Hematopoietic multipotent progenitor cell treated with erythropoietin and hydrocortisone succinate and interleukin-3 and kit ligand, for 15 days (in vitro differentiated cells): Measurements from ENCODE around the gene CAPZA1.

Experiments used
- DNase-seq: peaks from one replicate; pipeline ENCODE4 v3.0.0-alpha.2; 2015; ENCODE audit warnings: low spot score

CAPZA1 gene

DNA sequence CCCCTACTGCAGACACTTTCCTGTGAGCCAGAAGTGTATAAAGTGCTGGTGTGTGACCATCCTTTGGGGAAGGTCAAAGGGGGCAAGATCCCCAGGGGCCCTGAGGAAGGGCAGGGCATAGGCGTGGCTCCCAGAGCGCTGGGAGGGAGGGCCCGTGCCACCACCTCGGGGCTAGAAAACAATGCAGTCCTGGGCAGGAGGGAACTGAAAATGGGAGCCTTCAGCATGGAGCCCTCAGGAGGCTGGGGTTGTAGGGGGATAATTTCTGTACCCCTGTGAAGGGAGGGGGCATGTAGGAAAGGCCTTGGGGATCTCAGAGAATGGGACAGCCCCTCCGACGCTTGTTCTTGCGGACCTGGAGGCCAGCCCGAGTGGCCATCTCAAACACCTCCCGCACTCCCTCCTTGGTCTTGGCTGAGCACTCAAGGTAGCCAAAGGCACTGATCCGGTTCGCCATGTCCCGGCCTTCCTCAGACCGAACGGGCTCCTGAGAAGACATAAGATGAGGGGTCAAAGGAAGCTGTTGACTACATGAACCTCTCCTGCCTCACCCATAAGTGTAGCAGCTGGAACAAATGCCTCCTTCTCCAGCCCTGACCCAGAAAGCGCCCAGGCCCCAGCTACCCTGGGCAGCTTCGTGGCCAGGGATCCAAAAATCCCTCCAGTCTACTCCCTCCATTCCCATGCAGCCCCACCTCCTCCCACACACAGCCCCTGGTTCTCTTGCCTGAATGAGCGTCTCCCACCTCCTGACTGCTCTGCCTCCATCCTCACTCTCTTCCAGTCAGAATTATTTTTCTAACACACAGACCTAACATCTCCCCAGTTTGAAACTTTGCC, 81.8 kb downstream of the CAPZA1 start:
- no peak for DNase-seq

DNA sequence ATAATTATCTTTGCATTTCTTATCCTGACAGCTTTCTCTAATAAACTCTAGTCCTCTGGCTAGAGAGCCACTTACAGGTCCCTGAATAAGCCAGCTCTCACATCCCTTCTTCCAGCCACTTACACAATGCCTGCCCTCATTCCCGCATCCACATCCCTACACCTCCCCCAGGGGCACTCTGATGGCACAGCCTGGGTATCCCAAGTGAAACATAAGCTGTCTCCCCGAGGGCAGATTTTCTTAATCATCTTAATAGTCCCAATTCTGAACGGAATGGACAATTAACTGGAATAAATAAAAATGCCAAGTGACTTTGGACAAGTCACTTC, 82.4 kb downstream of the CAPZA1 start:
- no peak for DNase-seq

DNA sequence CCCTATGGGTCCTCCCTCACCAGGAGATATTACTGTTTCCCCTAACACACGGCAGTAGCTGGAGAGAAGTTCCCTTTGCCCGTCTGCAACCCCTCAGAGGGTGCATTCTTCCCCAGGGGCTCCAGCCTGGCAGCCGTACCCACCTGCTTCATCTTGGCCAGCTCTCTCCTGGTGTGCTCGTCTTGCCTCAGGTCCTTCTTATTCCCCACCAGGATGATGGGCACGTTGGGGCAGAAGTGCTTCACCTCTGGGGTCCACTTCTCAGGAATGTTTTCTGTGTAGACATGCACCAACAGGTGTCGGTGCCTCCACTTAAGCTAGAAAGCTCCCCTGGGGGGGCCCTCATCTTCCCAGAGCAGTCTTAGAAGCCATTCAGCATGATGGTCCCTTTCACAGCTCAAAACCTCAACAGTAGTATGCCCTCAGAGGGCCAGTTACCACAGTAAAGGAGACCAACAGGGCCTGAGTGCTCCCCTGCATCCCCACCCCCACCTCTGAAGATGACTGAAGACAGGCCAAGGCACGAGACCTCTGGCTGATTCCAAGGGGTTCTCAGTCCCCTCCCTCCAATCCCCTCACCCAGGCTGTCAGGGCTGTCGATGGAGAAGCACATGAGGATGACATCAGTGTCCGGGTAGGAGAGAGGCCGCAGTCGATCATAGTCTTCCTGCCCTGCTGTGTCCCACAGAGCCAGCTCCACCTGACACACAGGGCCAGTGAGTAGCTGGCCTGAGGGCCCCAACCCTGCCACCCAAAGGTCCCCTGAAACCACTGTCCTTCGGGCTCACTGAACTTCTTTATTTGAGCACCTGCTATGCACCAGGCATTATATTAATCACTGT, 83.0 kb downstream of the CAPZA1 start:
- DNase-seq: no peak

DNA sequence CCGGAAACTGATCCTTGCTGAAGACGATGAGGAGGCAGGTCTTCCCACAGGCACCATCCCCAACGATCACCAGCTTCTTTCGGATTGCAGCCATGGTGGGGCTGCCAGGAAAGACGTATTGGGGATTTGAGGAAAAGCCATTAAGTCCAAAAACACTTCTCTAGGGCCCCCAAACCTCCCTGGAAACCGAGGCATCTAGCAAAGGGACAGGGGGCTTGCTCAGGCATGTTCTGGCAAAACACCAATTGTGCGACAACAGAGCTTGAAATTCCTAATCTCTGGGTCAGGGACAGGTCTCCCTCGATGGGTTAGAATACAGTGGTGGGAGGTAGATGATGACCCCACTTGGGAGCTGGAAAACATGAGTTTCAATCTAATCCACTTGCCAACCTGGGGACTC, 84.1 kb downstream of the CAPZA1 start:
- no peak for DNase-seq

DNA sequence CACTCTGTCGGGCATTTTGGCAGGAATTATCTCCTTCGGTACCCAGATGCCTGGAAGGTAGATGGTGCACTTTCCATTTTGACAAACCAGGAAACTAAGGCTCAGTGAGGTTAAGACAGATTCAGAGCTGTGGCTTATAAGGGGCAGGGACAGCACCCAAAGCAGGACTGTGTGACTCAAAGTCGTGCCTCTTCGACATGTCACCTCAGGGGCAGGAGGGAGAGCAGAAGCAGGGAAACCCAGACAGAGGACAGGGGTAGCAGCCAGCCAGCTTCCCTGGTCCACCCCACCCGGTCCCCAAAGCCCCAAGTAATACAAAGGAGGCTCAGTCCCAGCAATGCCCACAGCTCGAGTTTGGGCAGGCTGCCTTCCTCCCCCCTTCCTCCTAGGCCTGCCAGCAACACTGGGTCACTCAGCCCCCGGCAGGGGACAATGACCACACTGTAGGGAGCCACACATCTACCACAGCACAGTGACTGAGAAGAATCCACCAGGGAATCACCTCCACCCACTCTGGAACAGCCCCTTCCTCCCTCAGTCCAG, 84.8 kb downstream of the CAPZA1 start:
- no peak for DNase-seq

DNA sequence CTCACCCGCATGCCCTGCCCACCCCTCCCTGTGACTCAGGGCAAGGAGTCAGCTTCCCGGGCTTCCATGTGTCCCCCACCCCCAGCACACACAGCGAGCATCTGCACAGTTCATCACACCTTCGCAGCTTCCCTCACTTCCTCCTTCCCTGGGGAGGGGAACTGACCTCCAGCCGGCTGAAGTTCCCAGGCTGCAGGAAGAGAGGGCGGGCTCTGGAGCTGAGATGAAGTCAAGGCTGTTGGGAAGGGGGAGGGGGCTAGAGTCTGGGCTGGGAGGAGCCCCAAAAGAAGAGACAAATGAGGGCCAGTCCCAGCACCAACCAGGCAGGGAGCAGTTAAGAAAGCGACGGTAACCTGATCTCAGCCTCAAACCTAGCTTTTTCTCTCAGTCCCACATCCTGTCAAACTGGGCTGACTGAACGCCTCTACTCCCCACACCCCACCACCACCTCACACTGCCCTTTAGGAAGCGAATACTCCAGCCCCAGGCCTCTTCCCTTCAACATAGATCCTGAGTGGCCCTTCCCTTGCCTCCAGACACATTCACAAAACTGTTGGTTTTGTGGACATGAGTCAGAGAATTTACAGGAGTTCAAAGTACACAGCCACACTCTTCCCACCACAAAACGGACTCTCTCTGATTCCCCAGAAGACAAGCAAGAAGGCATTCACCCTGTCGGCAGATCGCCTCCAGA, 85.4 kb downstream of the CAPZA1 start:
- DNase-seq: no peak

DNA sequence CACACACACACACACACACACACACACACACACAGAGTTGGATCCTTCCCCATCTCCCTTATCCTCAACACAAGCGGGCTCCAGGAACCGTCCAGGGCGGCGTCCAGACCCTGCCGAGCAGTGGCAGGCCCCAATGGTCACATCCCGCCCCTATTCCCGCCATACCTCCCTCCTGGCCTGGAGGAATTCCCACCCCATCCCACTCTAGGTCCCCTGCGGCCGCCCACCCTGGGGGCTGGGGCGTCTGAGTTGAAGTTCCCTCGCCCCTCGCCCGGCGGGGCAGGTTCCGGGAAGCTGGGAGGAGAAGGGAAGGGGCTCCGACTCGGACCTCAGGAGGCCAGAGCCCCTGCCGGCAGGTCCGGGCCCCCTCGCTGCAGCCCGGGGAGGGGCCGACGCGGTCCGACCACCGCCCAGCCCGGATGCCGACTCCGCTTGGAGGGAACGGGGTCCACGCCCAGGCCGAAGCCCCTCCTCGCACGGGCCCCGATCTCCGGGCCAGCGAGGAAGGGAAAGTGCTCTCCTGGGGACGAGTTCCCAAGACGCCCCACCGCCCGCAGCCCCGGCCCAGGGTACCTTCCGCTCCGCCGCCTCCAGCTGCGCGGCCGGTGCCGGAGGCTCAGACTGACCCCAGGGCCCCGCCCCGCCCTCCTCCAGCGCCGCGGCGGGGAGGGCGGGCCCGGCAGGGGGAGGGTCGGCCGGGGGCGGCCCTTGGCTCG, 87.0 kb downstream of the CAPZA1 start, which contains the start of gene RHOC:
Gene RHOC, minus strand, starts transcription at position 623 of the 716 bp plus-strand sequence. CDS start 3,328 bp downstream, outside the sequence.
- no peak for DNase-seq

DNA sequence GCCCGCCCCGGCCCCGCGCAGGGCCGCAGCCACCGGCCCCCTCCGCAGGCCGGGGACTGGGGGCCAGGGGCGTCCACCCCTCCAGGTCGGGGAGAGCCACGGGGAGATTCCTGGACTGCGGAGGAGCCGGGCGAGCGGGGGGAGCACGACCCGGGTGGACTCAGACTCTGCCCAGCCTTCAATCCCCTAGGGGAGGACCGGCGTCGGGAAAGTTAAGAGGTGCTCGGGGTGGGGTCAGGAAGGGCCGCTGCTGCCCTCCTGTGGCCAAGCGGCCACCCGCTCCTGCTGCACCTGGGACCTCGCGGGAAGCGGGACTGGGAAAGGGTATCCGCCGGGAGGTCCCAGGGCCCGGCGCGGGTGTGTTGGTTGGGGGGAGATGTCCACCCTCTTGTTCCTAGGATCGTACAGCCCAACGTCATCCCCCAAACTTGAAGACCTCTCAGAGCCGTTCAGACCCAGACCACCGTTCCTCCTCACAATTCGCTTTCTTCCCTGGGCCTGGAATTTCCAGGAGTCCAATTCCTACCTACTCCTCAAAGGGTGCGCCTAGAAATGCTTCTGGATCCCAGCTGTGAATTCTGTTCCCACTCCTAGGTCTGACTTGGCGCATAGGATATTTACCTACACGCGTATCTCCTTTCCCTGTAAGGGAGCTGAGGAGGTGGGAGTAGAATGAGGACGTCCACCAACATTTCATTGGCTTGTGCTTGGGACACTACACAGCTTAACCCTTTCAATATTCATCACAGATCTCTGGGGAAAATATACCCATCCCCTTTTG, 87.8 kb downstream of the CAPZA1 start:
- peak; percentile 73 for DNase-seq

DNA sequence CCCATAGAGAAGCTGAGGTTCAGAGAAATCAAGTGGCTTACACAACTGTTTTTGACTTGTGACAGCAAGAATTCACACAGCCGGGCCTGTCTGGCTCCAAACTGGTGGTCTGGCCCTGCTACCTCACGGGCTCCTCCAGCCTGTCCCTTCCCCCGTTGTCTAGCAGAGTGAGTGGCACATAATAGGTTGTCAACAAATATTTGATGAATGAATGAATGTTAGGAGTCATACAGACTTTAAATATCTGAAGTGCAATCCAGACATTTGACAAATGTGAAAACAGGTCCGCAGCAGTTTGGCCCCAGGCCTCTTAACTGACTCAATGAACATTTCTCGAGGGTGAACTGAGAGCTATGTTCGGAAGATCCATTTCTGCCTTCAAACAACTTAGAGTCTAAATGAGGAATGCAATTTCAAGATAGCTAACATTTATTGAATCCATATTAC, 88.4 kb downstream of the CAPZA1 start:
- no peak for DNase-seq

DNA sequence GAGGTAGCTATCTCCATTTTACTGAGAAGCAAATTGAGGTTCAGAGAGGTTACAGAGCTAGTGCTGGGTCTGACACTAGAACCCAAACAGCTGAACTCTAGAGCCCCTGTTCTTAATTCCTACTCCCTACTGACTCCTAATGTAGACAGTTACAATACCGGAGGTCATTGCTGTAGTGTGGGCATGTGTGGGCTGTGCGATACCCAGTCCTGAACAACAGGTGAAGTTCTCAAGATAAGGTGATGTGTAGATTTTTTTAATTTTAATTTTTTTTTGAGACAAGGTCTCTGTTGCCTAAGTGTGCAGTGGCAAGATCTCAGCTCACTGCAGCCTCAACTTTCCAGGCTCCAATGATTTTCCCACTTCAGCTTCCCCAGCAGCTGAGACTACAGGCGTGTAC, 88.9 kb downstream of the CAPZA1 start:
- DNase-seq: no peak

DNA sequence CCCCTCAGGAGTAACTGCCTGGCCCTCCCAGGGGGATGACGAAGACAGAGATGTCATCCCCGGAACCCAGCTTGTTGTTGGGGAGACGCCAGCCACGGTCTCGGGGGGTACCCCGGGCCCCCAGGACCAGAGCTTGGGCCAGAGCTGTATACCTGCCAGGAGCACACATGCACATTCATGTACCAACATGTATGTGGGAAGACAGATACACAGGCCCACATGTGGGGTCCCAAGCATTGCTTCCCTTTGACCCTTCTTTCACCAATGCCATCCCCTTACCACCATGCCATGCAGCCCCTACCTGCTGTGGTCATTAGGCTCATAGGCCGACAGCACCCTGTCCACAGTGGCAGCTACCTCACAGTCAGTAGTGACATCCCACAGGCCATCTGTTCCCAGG, 90.5 kb downstream of the CAPZA1 start:
- DNase-seq: no peak

DNA sequence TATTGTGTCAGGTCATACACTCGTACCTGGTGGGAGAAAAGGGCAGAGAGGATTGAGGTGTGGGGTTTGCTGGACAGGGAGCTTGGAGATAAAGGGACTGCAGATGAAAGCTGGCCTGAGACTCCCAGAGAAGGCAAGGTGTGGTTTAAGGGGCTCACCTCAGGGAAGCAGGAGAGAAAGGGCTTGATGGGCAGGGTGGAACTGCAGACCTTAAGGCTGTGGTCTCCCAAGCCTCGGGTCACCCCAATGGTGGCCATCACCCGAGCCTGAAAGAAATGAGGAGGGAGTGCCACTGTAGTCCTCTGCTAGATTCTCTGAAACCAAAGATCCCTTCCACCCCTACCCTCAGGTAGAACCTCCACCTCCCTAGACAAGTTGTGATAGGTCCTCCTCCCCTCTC, 91.0 kb downstream of the CAPZA1 start:
- DNase-seq: no peak

DNA sequence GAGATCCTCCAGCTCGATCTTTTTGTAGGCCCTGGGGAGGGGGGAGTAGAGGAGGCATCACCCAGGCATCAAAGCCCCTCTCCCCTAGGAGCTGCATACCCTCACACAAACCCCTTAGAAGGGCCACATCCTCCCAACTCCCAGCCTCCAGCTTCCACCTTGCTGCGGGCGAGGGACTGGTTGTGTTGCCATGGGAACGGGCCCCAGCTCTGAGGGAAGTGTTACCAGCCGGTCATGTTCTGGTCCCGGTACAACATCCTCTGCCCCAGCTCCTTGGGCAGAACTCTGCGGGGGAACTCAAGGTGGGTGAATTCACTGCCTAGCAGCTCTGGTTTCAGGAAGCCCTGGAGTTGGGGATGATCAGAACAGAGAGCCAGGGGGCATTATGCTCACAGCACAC, 91.4 kb downstream of the CAPZA1 start:
- no peak for DNase-seq

DNA sequence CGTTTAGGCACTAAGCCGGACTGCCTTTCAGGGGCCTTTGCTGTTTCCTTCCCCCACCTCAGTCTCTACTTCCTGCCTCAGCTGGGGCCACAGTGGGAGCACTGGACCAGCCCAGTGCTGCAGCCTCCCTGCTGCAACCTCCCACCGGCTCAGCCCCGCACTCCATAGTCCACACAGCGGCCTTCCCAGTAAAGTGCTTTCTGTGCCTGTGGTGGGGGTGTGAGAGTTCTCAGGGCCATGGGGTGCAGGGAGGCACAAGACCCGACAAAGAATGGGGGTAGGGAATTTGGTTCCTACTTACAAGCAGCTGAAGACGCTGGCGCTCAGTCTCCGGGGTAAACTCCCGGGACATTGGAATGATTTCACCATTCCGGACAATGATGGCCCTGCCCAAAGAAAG, 92.0 kb downstream of the CAPZA1 start:
- no peak for DNase-seq

DNA sequence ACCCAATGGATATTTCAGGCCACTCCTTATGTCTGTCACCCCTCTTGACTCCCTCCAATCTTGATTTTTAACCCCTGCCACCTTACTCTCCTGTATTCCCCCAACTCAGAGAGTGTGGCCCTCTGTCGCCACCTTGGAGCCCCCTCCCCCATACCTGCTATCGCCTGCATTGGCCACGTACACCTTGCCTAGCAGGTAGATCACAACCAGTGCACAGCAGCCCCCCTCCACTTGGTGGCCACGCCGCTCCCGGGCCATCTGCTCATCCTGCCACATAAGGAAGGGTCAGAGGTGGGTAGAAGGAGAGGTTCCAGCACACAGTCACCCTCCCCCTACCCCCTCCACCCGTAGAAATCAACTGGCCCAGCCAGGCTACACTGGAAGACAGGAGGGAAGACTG, 92.6 kb downstream of the CAPZA1 start:
- DNase-seq: no peak

DNA sequence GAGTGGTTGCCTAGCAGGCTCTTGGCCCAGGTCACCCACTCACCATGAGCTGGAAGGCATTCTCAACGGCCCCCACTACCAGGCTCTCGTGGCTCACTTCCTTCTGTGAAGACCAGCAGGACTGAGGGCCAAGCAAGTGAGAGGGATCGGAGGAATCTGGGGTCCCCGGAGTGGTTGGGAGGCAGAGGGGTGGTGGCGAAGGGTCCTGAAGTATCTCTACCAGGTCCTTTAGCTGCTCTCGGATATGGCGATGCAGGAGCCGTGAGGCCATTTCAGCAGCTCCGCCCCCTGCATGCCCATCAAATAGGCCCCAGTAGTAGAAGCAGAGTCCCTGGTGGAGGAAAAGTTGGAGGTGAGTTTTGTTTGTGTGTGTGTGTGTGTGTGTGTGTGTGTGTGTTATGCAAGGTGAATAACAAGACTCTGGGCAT, 93.1 kb downstream of the CAPZA1 start:
- DNase-seq: no peak

DNA sequence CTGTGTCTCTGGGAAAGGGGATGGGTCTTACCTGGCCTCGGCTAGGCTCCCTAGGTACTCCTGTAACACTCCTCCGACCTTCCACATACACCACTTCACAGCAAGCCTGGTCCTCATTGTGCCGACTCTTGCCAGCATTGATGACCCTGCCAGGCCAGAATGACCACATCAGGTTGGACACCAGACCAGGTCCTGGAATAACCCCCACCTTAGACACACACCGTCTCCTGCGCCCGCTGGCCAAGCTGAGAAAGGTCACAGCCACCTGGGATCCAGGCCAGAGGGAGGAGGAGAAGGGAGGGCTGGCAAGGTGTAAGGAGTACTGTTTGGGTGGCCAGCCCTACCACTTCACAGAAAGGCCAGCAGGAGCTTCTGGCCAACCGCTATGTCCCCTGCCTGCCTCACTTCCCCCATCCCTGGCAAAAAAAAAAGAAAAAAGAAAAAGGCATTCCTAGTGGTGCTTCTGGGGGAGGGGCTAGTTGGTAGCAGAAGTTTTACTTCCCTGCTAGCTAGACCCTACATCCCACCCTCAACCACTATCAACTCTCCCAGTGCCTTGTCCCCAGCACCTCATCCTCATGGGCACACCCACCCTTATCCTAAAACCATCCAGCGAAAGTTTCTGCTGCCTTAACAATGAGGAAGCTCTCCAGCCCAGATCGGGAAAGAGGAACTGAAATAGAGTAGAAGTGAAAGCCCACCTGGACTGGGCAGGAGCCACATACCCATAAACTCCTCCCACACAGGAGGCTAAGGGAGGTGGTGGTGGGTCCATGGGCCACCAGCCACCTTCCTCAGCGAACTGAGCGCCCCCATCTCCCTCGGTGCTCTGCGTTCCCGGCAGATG, 94.1 kb downstream of the CAPZA1 start:
- DNase-seq: no peak

DNA sequence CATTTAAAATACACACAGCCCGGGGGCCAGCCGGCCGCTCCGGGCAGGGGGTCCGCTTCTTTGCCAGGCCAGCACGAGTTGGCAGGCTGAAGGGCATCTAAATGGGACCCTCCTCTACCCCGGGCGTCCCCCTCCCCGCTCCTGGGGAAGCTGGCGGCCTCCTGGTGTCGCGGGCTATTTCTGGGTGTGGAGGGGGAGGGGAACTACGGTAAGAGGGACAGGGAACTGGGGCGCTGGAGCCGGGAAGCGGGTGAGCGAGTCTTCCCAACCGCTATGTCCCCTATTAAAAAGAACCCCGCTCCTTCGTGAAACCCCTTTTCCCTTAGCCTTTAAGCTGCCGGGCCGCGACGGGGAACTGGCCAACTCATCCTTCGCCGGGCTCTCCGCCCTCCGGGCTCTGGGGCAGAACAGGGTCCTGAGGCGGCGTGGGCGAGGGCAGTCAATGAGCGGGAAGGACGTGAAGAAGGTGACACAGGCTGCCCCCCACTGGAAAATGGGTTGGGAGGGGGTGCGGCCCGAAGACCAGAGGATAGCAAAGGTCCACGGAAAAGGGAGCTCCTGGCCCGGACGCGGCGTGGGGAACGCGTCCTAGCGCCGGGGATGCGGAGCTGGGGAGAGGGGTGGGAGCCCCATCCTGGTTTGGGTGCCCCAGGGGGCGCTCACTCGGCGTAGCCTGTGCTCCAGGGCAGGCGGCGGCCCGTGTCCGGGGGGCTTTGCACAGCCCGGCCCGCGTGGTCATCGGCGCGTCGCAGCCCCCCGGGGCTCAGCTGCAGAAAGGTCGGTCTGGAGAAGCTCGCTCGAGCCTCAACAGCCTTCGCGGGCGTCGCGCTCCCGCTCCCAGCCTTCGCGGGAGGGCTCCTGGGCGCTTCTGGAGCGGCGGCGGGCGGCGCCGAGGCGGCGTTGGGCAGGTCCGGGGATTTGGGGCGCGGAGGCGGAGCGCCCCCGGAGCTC, 95.0 kb downstream of the CAPZA1 start:
- DNase-seq: no peak
